WI38 (cell line): ENCODE data around the gene LSS.
A peak's percentile ranks its signal among the peaks of the same experiment; 100 is the strongest.

ENCODE experiments used
- H3K4me3 ChIP-seq: 2 replicates; pipeline ENCODE4 v1.5.1; 2011; ENCODE audit warnings: low read depth, mild to moderate bottlenecking, control low read depth, low read length
- TF ChIP-seq, protein P1 (sequence below): IDR thresholded peaks from 2 replicates; pipeline ENCODE4 v1.5.1; 2012; ENCODE audit warnings: low read depth, mild to moderate bottlenecking, control low read depth, low read length

LSS gene

GRCh38 chr21:46154155-46154954 is 74.2 kb downstream of the LSS start:
- no peak overlapping the region for H3K4me3 ChIP-seq
- TF ChIP-seq, protein P1, sequence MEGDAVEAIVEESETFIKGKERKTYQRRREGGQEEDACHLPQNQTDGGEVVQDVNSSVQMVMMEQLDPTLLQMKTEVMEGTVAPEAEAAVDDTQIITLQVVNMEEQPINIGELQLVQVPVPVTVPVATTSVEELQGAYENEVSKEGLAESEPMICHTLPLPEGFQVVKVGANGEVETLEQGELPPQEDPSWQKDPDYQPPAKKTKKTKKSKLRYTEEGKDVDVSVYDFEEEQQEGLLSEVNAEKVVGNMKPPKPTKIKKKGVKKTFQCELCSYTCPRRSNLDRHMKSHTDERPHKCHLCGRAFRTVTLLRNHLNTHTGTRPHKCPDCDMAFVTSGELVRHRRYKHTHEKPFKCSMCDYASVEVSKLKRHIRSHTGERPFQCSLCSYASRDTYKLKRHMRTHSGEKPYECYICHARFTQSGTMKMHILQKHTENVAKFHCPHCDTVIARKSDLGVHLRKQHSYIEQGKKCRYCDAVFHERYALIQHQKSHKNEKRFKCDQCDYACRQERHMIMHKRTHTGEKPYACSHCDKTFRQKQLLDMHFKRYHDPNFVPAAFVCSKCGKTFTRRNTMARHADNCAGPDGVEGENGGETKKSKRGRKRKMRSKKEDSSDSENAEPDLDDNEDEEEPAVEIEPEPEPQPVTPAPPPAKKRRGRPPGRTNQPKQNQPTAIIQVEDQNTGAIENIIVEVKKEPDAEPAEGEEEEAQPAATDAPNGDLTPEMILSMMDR, result no peak

- no peak overlapping the region for H3K4me3 ChIP-seq
- TF ChIP-seq, protein P1, result peak; percentile 75
These were observed 75.1 kb downstream of the LSS start for GRCh38 chr21:46153247-46154154.

GRCh38 chr21:46152927-46153246 is 75.7 kb downstream of the LSS start:
- H3K4me3 ChIP-seq, result no peak overlapping the region
- TF ChIP-seq, protein P1, result no peak

DNA sequence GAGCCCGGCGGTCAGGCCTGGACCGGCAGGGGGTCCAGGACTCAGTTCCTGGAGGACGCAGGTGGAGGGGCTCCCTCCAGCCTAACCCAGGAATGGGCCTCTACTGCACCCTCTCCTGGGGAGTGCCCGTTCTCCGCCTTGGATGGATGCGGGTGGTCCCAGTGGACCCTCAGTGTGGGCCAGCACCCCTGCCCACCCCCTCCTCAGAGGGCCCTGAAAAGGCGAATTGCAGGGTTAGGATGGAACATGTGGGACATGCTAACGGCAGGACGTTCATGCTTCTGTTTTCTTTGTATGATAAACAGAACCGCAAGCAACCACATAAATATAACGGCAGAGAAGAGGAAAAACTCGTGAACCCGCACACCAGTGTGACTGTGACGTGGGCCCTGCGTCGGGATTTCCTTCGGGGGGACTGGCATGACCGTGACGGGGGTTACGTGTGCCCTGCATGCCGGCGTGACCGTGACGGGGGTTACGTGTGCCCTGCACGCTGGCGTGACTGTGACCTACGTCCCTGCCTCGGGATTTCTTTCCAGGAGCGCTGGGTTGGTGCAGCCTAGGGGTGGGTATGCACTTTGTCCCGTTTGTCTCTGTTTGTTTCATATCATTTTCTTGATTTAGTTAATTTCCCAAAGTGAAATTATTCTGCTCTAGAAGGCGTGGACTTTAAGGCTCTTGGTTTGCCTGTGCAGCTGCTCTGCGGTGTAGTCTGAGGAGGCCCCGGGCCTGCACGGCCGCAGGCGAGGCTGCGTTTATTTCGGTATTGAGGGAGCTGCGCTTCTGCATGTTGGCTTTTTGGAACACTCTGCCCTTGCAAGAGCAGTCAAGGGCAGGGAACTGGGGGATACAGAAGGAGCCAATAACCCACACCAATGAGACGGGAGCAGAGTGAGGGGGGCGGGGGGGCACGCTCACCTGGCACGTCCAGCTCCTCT is 76.3 kb downstream of the LSS start:
- TF ChIP-seq, protein P1, result no peak
- H3K4me3 ChIP-seq, result no peak overlapping the region

DNA sequence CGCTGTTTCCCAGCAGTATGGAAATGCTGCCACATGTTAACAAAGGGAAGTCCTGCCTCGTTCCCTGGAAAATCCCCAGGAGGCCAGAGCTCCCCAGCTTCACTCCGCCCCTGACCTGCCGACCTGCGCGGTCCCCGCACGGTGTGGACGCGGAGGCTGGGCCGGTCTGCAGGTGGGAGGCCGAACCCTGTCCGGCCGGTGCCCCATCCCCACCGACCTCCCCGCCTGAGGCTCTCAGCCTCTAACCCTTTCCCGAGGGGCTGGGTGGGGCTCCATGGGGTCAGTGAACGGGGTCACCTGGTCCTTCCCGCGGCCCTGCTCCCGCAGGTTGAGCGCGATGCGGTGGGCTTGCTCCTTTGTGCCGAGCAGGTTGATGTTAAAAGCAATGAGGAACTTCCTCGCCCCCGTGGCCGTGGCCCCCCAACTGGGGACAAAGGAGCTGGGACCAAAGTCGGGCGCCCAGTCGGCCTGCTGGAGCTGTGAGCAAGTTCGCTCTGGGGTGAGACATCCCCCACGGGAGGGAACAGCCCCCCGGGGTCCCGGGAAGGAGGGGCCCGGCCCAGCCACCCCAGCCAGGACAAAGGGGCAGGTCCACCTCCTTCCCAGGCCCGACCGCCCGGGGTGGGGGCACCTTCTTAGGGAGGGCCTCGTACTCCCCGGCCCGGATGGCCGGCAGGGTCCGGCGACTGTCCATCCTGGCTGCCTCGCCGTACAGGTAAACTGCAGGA is 77.1 kb downstream of the LSS start:
- TF ChIP-seq, protein P1, result no peak
- H3K4me3 ChIP-seq, result no peak overlapping the region

DNA sequence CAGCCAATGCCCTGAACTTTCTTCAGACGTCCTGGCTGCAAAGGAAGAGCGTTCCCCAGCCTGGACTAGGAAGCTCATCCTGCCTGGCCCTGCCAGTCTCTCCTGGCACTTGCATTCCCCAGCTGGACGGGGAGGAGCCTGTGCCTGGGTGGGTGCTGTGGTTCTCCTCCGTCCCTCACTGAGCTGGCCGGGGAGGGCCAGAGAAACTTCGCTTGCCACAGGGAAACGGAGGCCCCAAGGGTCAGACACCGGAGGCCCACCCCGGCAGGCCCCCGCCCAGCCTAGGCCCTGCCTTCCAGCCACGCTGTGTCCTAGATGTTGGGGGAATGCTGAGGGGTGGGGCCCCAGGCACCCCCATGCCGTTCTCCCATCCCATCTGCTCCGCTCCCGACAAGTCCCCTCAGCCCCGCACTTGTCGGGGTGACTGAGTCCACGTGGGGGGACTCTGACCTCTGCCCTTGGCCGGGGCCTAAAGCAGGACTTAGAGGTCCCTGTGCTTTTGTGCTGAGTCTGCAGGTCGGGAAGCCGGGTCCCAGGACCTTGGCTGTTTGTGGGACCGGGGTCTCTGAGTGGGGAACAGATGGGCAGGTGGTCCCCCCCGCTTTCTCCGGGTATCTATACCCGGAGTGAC is 78.0 kb downstream of the LSS start:
- TF ChIP-seq, protein P1, result no peak
- no peak overlapping the region for H3K4me3 ChIP-seq
